ENCODE measurements around the gene CRHR1.
"Not testable (repeated sequence)": the region's sequence is repeated elsewhere in the genome, so short reads cannot be mapped to it uniquely, and the experiment has no call there.

The CRHR1 gene

GRCh38 chr17:45857977-45858708 is 74.0 kb downstream of the CRHR1 start:
- ATAC-seq (replicated peaks; ENCODE audit: extremely low read depth, poor library complexity, severe bottlenecking): no peak
- no peaks in the 10 kb centered on the region for H3K36me3 Mint-ChIP-seq (ENCODE audit: insufficient read depth)
- H3K4me1 Mint-ChIP-seq: no peaks in the 10 kb centered on the region
- H3K4me3 Mint-ChIP-seq: no peak overlapping the region
- no peak overlapping the region for H3K27ac Mint-ChIP-seq (ENCODE audit: low read depth)
- peaks cover 72% of the 10 kb centered on the region for H3K27me3 Mint-ChIP-seq
- DNase-seq (ENCODE audit: low spot score in 2 of 2): no peak
- H3K9me3 Mint-ChIP-seq: no peaks in the 10 kb centered on the region

- ATAC-seq (replicated peaks; ENCODE audit: extremely low read depth, poor library complexity, severe bottlenecking): no peak
- Mint-ChIP-seq H3K27me3 (peaks cover 77% of the 10 kb centered on the region), H3K27ac (ENCODE audit: low read depth) (no peak overlapping the region), H3K4me3 (no peak overlapping the region), H3K36me3 (ENCODE audit: insufficient read depth) (no peaks in the 10 kb centered on the region), H3K9me3 (no peaks in the 10 kb centered on the region), H3K4me1 (no peaks in the 10 kb centered on the region)
- no peak for DNase-seq (ENCODE audit: low spot score in 2 of 2)
These were observed 77.0 kb downstream of the CRHR1 start for GRCh38 chr17:45861165-45861564.

GRCh38 chr17:45862127-45862526 is 78.0 kb downstream of the CRHR1 start:
- H3K36me3 Mint-ChIP-seq (ENCODE audit: insufficient read depth); DNase-seq (ENCODE audit: low spot score in 2 of 2); H3K9me3 Mint-ChIP-seq; H3K27ac Mint-ChIP-seq (ENCODE audit: low read depth); H3K4me3 Mint-ChIP-seq; H3K4me1 Mint-ChIP-seq; ATAC-seq (replicated peaks; ENCODE audit: extremely low read depth, poor library complexity, severe bottlenecking): not testable (repeated sequence)
- peaks cover 76% of the 10 kb centered on the region for H3K27me3 Mint-ChIP-seq

DNA sequence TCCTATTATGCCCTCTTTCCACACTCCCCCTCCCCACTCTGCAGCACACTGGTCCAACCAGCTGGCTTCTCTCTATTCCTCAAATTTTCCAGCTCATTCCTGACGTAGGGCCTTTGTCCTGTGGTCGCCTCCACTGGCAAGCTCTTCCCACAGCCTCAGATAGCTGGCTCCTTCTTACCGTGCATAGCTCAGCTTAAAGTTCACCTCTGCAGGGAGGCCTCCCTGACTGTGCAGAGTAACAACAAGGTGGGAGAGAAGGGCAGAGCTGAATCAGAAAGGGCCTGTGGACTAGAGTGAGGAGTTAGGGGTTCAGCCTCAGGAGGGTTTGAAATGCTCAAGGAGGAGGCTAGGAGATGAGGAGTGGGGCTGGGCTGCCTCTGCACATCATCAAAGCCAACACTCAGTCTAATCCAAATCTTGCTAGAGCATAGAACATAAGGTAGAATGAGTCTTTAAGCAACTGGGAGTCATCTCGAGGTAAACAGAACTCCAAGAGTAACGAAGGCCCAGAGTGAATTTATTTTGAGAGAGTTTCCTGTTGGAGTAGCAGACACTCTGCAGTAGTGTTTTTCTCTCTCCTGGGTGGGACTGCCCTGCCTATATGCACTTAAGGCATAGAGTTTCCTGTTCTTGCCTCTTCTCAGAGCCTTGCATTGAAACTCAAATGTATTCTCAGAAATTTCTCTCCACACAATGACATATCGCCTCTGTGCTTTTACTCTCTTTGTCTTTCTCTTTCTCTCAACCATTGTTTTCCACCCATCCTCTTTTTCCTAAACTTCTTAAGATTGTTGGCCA is 79.9 kb downstream of the CRHR1 start:
- DNase-seq (ENCODE audit: low spot score in 2 of 2) (no peak), ATAC-seq (replicated peaks; ENCODE audit: extremely low read depth, poor library complexity, severe bottlenecking) (no peak)
- Mint-ChIP-seq H3K4me1 (no peaks in the 10 kb centered on the region), H3K27ac (ENCODE audit: low read depth) (no peak overlapping the region), H3K27me3 (peaks cover 78% of the 10 kb centered on the region), H3K4me3 (no peak overlapping the region), H3K9me3 (no peaks in the 10 kb centered on the region), H3K36me3 (ENCODE audit: insufficient read depth) (no peaks in the 10 kb centered on the region)

DNA sequence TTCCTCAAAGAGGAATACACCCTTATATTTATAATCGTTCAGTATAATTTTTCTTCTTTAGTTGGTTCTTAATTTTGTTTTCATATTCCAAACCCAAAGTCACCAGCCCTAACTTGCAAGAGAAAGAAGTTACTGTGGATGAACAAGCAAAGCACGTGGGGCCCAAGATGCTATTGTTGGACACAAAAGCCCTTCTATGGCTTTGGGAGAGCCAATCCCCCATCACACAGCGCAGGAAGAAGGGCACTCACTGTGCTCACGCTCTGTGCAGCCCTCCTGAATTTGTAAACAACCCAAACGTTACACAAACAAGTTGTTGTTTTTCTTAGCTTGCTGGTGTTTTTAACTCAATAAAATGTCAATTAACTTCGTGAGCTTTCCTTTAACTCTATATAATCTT is 83.1 kb downstream of the CRHR1 start:
- DNase-seq (ENCODE audit: low spot score in 2 of 2): no peak
- H3K27me3 Mint-ChIP-seq: peaks cover 67% of the 10 kb centered on the region
- no peak for ATAC-seq (replicated peaks; ENCODE audit: extremely low read depth, poor library complexity, severe bottlenecking)
- no peak overlapping the region for H3K27ac Mint-ChIP-seq (ENCODE audit: low read depth)
- H3K9me3 Mint-ChIP-seq: no peaks in the 10 kb centered on the region
- H3K4me3 Mint-ChIP-seq: no peak overlapping the region
- H3K36me3 Mint-ChIP-seq (ENCODE audit: insufficient read depth): no peaks in the 10 kb centered on the region
- H3K4me1 Mint-ChIP-seq: no peaks in the 10 kb centered on the region

DNA sequence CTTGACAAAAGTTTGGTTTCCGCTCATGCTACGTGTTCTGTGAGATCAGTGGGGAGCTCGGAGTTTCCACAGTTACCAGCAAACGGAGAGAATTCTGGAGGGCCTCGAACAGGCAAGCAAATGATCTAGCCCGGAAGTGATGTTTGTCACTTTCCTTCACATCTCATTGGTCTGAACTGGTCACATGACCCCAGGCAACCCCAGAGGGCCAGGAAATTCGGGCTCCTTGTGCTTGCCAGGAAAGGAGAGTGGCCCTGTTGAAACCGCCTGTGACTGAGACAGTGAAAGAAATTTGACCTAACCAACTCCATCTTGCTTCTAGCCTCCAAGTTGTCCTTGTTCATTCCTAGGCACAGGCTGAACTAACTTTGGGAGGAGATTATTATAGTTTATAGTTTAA is 83.6 kb downstream of the CRHR1 start:
- no peaks in the 10 kb centered on the region for H3K4me1 Mint-ChIP-seq
- H3K36me3 Mint-ChIP-seq (ENCODE audit: insufficient read depth): no peaks in the 10 kb centered on the region
- no peak for DNase-seq (ENCODE audit: low spot score in 2 of 2)
- H3K4me3 Mint-ChIP-seq: no peak overlapping the region
- no peak for ATAC-seq (replicated peaks; ENCODE audit: extremely low read depth, poor library complexity, severe bottlenecking)
- H3K27ac Mint-ChIP-seq (ENCODE audit: low read depth): no peak overlapping the region
- H3K27me3 Mint-ChIP-seq: peaks cover 62% of the 10 kb centered on the region
- H3K9me3 Mint-ChIP-seq: no peaks in the 10 kb centered on the region

- DNase-seq (ENCODE audit: low spot score in 2 of 2): no peak
- no peak overlapping the region for H3K4me3 Mint-ChIP-seq
- no peak for ATAC-seq (replicated peaks; ENCODE audit: extremely low read depth, poor library complexity, severe bottlenecking)
- no peaks in the 10 kb centered on the region for H3K4me1 Mint-ChIP-seq
- H3K27me3 Mint-ChIP-seq: peaks cover 57% of the 10 kb centered on the region
- no peaks in the 10 kb centered on the region for H3K9me3 Mint-ChIP-seq
- H3K27ac Mint-ChIP-seq (ENCODE audit: low read depth): no peak overlapping the region
- no peaks in the 10 kb centered on the region for H3K36me3 Mint-ChIP-seq (ENCODE audit: insufficient read depth)
These were observed 84.2 kb downstream of the CRHR1 start for GRCh38 chr17:45868276-45868675.

DNA sequence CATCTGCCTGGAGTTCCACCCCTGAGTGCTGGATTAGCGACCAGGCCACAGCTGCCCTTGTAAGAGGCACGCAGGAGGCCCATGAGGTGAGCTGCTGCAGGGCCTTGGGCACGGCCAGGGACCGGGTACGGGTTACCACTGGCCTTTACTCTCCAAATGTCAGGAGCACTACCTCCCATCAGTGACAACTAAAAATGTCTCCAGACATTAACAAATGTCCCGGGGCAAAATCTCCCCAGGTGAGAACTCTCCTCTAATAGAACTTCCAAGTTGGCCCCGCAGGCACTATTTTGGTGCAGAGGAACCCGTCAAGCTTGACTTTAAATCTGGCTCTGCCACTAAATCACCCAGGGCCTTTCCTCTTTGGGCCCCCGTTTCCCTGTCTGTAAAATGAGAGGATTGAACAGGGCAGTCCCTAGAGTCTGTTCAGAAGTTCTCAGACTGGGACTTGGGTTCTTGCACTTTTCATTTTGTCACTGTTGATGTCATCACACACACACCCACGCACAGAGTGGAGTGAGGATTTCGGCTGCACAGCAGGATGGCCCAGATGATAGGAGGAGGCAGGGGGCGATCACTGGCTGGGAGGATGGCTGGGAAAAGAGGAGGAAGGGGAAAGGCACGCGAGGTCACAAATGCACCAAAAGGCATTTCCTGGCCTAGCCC is 85.7 kb downstream of the CRHR1 start:
- H3K9me3 Mint-ChIP-seq: no peaks in the 10 kb centered on the region
- H3K27ac Mint-ChIP-seq (ENCODE audit: low read depth): no peak overlapping the region
- H3K4me1 Mint-ChIP-seq: no peaks in the 10 kb centered on the region
- H3K4me3 Mint-ChIP-seq: no peak overlapping the region
- DNase-seq (ENCODE audit: low spot score in 2 of 2) (no peak), ATAC-seq (replicated peaks; ENCODE audit: extremely low read depth, poor library complexity, severe bottlenecking) (no peak)
- peaks cover 41% of the 10 kb centered on the region for H3K27me3 Mint-ChIP-seq
- H3K36me3 Mint-ChIP-seq (ENCODE audit: insufficient read depth): no peaks in the 10 kb centered on the region

DNA sequence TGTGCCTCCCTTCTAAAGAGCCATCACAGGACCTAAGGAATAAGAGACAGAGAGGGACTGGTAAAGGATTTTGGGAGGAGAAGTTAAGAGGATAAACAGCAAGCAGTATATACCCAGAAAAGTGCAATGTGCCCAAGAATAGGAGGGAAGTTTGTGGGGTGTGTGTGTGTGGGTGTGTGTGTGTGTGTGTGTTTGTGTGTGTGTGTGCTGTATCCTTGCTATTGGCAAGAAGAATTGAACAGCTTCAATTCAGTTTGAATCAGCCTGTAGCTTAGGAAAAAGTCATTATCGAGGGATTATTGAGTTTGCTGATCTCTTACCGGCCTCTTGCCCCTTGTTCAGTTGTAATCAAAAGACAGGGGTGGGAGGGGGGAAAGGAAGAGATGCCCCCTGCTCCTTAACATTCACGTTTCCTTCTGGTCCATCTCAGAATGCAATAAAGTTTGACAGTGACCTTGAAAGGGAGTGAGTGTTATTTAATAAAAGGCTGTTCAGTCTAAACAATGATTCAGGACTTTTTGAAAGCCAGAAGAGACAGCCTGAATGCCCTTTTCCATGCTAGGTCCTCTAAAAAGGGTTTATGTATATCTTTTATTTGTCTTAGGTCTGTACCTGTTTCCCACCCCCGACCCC is 86.3 kb downstream of the CRHR1 start:
- no peak overlapping the region for H3K4me3 Mint-ChIP-seq
- ATAC-seq (replicated peaks; ENCODE audit: extremely low read depth, poor library complexity, severe bottlenecking) (no peak), DNase-seq (ENCODE audit: low spot score in 2 of 2) (no peak)
- H3K4me1 Mint-ChIP-seq: no peaks in the 10 kb centered on the region
- peaks cover 35% of the 10 kb centered on the region for H3K27me3 Mint-ChIP-seq
- H3K27ac Mint-ChIP-seq (ENCODE audit: low read depth): no peak overlapping the region
- no peaks in the 10 kb centered on the region for H3K36me3 Mint-ChIP-seq (ENCODE audit: insufficient read depth)
- H3K9me3 Mint-ChIP-seq: no peaks in the 10 kb centered on the region

DNA sequence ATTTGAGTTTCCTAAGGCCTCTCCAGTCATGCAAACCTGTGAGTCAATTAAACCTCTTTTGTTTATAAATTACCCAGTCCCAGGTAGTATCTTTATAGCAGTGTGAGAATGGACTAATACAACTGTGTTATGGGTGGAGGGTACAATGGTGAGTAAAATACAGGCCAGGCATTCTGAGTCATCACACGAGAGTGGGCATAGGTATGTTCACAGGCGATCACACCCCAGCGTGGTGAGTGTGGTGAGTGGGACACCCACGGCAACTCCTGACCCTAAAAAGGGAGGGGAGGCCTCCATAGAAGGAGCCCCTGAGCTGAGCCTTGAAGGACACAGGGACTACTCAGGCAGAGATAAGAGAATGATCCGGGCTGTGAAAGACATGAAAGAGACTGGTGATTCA is 87.6 kb downstream of the CRHR1 start:
- no peak overlapping the region for H3K27ac Mint-ChIP-seq (ENCODE audit: low read depth)
- DNase-seq (ENCODE audit: low spot score in 2 of 2) (no peak), ATAC-seq (replicated peaks; ENCODE audit: extremely low read depth, poor library complexity, severe bottlenecking) (no peak)
- H3K4me3 Mint-ChIP-seq: no peak overlapping the region
- H3K36me3 Mint-ChIP-seq (ENCODE audit: insufficient read depth): no peaks in the 10 kb centered on the region
- no peaks in the 10 kb centered on the region for H3K9me3 Mint-ChIP-seq
- peaks cover 29% of the 10 kb centered on the region for H3K27me3 Mint-ChIP-seq
- no peaks in the 10 kb centered on the region for H3K4me1 Mint-ChIP-seq

DNA sequence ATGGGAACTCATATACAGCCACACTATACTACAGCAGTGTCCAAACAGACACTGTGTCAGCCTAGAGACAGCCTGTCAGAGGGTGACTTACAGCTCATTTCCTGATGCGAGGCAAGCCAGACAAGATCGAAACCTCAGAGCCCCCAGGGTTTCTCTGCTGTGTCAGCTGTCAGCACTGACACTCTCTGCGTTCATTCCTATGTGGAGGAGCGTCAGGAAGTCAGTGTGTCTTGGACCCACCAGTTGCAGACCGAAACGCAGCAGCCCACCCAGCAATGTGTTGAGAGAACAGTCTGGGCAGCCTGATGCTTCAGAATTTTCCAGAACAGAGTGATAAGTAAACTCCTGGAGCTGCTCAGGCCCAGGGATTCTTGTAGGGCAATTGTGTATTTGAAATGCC is 89.6 kb downstream of the CRHR1 start:
- no peak for DNase-seq (ENCODE audit: low spot score in 2 of 2)
- Mint-ChIP-seq H3K4me1 (no peaks in the 10 kb centered on the region), H3K9me3 (peaks cover 5% of the 10 kb centered on the region), H3K36me3 (ENCODE audit: insufficient read depth) (no peaks in the 10 kb centered on the region), H3K27me3 (peaks cover 11% of the 10 kb centered on the region), H3K4me3 (no peak overlapping the region), H3K27ac (ENCODE audit: low read depth) (no peak overlapping the region)
- no peak for ATAC-seq (replicated peaks; ENCODE audit: extremely low read depth, poor library complexity, severe bottlenecking)

- Mint-ChIP-seq H3K27me3 (peaks cover 11% of the 10 kb centered on the region), H3K9me3 (peaks cover 5% of the 10 kb centered on the region), H3K4me3 (no peak overlapping the region), H3K4me1 (no peaks in the 10 kb centered on the region), H3K27ac (ENCODE audit: low read depth) (no peak overlapping the region), H3K36me3 (ENCODE audit: insufficient read depth) (no peaks in the 10 kb centered on the region)
- DNase-seq (ENCODE audit: low spot score in 2 of 2) (no peak), ATAC-seq (replicated peaks; ENCODE audit: extremely low read depth, poor library complexity, severe bottlenecking) (no peak)
These were observed 90.0 kb downstream of the CRHR1 start for GRCh38 chr17:45874151-45874550.
